Stimulated activated naive CD8-positive, alpha-beta T cell treated with anti-CD3 and anti-CD28 coated beads, Interleukin-15, Interleukin-2, amounts not matched to agents 100 ng/mL and 50 ng/mL, for 24 hours (primary cell): ENCODE data around the gene SPARC.
"Not testable (repeated sequence)": the region's sequence is repeated elsewhere in the genome, so short reads cannot be mapped to it uniquely, and the experiment has no call there.

ENCODE experiments used
- H3K27ac Mint-ChIP-seq: one replicate; pipeline ENCODE4 v1.8.0; 2021; ENCODE audit warnings: mild to moderate bottlenecking, mixed read lengths
- H3K27me3 Mint-ChIP-seq: one replicate; pipeline ENCODE4 v1.8.0; 2021; ENCODE audit warnings: mixed read lengths
- H3K36me3 Mint-ChIP-seq: one replicate; pipeline ENCODE4 v1.8.0; 2021; ENCODE audit warnings: low read depth, mixed read lengths
- H3K4me1 Mint-ChIP-seq: one replicate; pipeline ENCODE4 v1.8.0; 2021; ENCODE audit warnings: low read depth, mixed read lengths
- H3K4me3 Mint-ChIP-seq: one replicate; pipeline ENCODE4 v1.8.0; 2021; ENCODE audit warnings: mild to moderate bottlenecking, mixed read lengths
- H3K9me3 Mint-ChIP-seq: one replicate; pipeline ENCODE4 v1.8.0; 2021; ENCODE audit warnings: mixed read lengths

Gene SPARC

DNA sequence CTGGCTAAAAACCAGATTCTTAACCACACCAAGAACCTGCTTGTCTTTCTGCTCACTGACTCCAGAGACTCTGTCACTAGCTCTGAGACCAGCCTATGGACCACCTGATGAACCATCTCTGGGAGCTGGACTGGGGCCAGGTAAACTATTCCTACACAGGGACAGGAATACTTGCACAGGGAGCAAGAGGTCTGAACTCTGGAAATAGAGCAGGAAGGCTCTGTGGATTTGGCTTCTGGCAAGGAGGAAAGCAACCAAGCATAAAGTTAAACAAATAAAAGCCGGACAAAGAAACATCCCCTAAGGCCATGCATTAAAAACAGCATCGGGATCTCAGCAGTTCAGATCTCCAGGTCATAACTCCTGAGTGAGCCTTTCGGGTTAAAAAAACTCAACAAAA, 5.6 kb upstream of the SPARC start:
- Mint-ChIP-seq H3K9me3 (no peaks in the 10 kb centered on the region), H3K27ac (no peak overlapping the region), H3K4me3 (no peak overlapping the region), H3K27me3 (peaks cover 20% of the 10 kb centered on the region), H3K4me1 (no peaks in the 10 kb centered on the region), H3K36me3 (no peaks in the 10 kb centered on the region)

- no peaks in the 10 kb centered on the region for H3K9me3 Mint-ChIP-seq
- H3K36me3 Mint-ChIP-seq: no peaks in the 10 kb centered on the region
- peaks cover 26% of the 10 kb centered on the region for H3K27me3 Mint-ChIP-seq
- H3K4me1 Mint-ChIP-seq: peaks cover 4% of the 10 kb centered on the region
- H3K4me3 Mint-ChIP-seq: no peak overlapping the region
- no peak overlapping the region for H3K27ac Mint-ChIP-seq
Measured at GRCh38 chr5:151691706-151692105, 5.0 kb upstream of the SPARC start.

DNA sequence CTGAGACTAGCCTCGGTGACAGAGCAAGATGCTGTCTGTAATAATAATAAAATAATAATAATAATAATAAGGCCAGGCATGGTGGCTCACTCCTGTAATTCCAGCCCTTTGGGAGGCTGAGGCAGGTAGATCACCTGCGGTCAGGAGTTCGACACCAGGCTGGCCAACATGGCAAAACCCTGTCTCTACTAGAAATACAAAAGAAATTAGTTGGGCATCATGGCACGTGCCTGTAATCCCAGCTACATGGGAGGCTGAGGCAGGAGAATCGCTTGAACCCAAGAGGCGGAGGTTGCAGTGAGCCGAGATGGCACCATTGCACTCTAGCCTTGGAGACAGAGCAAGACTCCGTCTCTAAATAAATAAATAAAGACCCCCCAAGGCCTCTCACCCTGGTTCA, 2.9 kb upstream of the SPARC start:
- not testable (repeated sequence) for H3K9me3 Mint-ChIP-seq, H3K36me3 Mint-ChIP-seq, H3K27ac Mint-ChIP-seq, H3K4me3 Mint-ChIP-seq
- H3K4me1 Mint-ChIP-seq: peaks cover 12% of the 10 kb centered on the region
- peaks cover 42% of the 10 kb centered on the region for H3K27me3 Mint-ChIP-seq

- H3K27ac Mint-ChIP-seq: no peak overlapping the region
- H3K27me3 Mint-ChIP-seq: peaks cover 47% of the 10 kb centered on the region
- no peak overlapping the region for H3K4me3 Mint-ChIP-seq
- no peaks in the 10 kb centered on the region for H3K9me3 Mint-ChIP-seq
- no peaks in the 10 kb centered on the region for H3K36me3 Mint-ChIP-seq
- peaks cover 12% of the 10 kb centered on the region for H3K4me1 Mint-ChIP-seq
Measured at GRCh38 chr5:151688436-151688835, 1.7 kb upstream of the SPARC start.

- Mint-ChIP-seq H3K4me1 (peaks cover 12% of the 10 kb centered on the region), H3K4me3 (peak overlapping the region; percentile 55), H3K27ac (no peak overlapping the region), H3K9me3 (no peaks in the 10 kb centered on the region), H3K27me3 (peaks cover 43% of the 10 kb centered on the region), H3K36me3 (no peaks in the 10 kb centered on the region)
Measured at GRCh38 chr5:151685749-151686673, 704 bp downstream of the SPARC start.

DNA sequence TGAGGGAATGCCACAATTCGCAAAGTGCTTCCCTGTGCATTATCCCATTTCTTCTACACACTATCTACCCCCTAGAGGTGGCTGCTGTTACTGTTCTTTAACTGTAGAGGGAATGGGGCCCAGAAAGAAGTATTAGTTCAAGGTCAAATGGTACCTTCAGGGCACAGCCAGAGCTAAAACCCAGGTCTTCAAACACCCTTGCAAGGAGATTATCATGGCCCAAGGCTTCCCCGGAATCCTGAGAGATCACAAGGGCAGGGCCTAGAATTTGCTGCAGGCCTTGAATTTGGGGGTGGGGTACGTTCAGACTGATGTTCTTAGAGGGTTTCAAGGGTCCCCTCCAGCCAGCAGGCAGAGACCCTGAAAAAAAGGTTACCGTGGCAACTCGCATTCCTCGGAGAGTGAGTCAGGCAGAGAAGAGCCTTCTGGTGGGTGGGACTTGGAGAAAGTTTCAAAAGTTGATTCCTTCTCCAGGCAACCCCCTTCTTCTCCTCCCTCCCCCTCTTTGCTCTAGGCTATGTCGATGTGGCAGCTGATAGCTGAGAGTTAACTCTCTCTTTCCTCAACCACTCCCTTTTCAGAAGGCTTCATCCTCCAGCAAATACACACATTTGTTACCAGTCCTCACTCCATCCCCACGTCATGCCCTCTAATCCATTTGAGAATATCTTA, 1.9 kb downstream of the SPARC start:
- Mint-ChIP-seq H3K4me1 (peaks cover 12% of the 10 kb centered on the region), H3K27ac (no peak overlapping the region), H3K4me3 (no peak overlapping the region), H3K27me3 (peaks cover 43% of the 10 kb centered on the region), H3K9me3 (no peaks in the 10 kb centered on the region), H3K36me3 (no peaks in the 10 kb centered on the region)

GRCh38 chr5:151683986-151684588, 2.6 kb downstream of the SPARC start:
- H3K9me3 Mint-ChIP-seq: no peaks in the 10 kb centered on the region
- H3K27ac Mint-ChIP-seq: no peak overlapping the region
- peaks cover 12% of the 10 kb centered on the region for H3K4me1 Mint-ChIP-seq
- no peak overlapping the region for H3K4me3 Mint-ChIP-seq
- H3K27me3 Mint-ChIP-seq: peaks cover 43% of the 10 kb centered on the region
- H3K36me3 Mint-ChIP-seq: no peaks in the 10 kb centered on the region

GRCh38 chr5:151683444-151683843, 3.3 kb downstream of the SPARC start:
- Mint-ChIP-seq H3K36me3 (no peaks in the 10 kb centered on the region), H3K4me1 (peaks cover 12% of the 10 kb centered on the region), H3K9me3 (no peaks in the 10 kb centered on the region), H3K4me3 (no peak overlapping the region), H3K27ac (no peak overlapping the region), H3K27me3 (peaks cover 37% of the 10 kb centered on the region)

DNA sequence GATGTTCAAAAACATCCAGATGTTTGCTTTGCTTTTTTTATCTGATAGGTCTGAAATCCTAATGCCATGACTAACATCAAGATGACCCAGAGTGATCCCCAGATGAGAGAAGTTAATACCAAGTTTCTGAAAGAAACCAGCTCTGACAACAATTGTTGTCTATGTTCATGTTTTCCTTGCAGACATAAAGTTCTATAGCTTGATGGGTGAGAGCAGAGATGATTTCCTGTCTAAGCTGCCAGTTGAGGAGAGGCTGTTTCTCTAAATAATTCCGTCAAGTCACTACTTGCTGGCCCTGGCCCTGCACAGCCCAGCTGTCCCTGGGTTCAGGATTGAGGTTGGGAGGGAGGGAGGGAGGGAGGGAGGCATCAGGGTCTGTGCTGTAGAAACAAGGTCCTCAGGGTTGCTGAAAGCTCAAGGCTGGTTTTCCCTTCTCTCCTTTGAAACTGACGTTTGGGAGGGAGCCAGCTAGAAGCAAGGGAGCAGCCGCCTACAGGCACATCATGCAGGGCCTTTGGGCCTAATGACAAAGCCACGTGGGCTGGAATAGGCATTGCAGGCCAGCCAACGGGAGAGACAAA, 3.9 kb downstream of the SPARC start:
- Mint-ChIP-seq H3K4me3 (no peak overlapping the region), H3K27me3 (peaks cover 33% of the 10 kb centered on the region), H3K27ac (no peak overlapping the region), H3K4me1 (peaks cover 12% of the 10 kb centered on the region), H3K36me3 (no peaks in the 10 kb centered on the region), H3K9me3 (no peaks in the 10 kb centered on the region)

DNA sequence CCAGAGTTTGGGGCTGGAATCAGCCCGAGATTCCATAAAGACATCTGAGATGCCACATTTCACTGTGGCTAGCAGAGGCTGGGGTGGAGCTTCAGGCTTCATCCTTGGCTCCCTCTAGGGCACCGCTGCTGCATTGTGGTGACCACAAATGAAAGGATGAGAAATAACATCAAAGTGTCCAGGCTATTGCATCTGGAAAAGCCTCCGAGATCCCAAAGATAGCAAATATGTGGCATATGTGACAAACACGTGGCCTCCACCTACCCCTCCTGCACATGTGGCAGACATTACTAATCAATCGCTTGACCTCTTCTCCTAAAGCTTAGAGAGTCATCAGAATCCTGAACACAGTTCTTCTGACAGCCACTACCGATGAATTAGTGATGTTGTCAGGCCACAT, 4.5 kb downstream of the SPARC start:
- H3K4me3 Mint-ChIP-seq: no peak overlapping the region
- H3K27me3 Mint-ChIP-seq: peaks cover 30% of the 10 kb centered on the region
- H3K27ac Mint-ChIP-seq: no peak overlapping the region
- no peaks in the 10 kb centered on the region for H3K36me3 Mint-ChIP-seq
- H3K4me1 Mint-ChIP-seq: peaks cover 12% of the 10 kb centered on the region
- no peaks in the 10 kb centered on the region for H3K9me3 Mint-ChIP-seq

- no peak overlapping the region for H3K4me3 Mint-ChIP-seq
- peaks cover 17% of the 10 kb centered on the region for H3K27me3 Mint-ChIP-seq
- H3K4me1 Mint-ChIP-seq: peaks cover under 1% of the 10 kb centered on the region
- no peaks in the 10 kb centered on the region for H3K9me3 Mint-ChIP-seq
- H3K27ac Mint-ChIP-seq: no peak overlapping the region
- no peaks in the 10 kb centered on the region for H3K36me3 Mint-ChIP-seq
Measured at GRCh38 chr5:151680944-151681427, 5.7 kb downstream of the SPARC start.

GRCh38 chr5:151680156-151680505, 6.6 kb downstream of the SPARC start:
- H3K4me1 Mint-ChIP-seq, H3K9me3 Mint-ChIP-seq, H3K4me3 Mint-ChIP-seq, H3K27ac Mint-ChIP-seq, H3K36me3 Mint-ChIP-seq: not testable (repeated sequence)
- H3K27me3 Mint-ChIP-seq: peaks cover 11% of the 10 kb centered on the region

DNA sequence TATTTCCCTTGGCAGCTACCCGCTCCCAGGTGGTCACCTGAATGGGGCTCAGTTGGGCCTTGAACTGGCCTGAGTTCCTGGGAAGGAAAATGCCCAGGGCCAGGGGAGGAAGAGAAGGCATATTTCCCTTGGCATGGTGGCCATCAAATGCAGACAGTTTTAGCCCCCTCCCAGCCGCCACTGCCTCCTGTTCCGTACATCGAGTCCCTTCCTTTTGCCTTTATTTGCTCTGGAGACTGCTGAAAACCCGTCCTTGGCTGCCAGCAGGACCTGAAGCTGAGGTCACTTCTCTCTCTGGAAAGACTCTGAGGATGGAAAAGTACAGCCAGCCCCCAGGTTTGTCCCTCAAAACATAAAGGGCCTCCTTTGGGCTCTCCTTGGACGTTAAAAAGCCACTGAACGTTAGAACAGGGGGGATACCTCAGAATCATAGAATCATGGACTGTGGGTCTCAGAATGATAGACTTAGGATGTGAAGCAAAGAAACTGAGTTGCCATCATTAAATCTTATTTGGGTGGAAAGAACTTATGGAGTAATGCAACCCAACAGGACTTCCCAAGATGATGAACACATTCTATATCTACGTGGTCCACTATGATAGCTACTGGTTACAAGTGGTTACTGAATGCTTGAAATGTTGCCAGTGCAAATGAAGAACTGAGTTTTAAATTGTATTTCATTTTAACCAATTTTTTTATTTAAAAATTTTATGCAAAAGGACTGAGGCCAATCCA, 7.1 kb downstream of the SPARC start:
- Mint-ChIP-seq H3K27me3 (peaks cover 8% of the 10 kb centered on the region), H3K36me3 (no peaks in the 10 kb centered on the region), H3K4me3 (no peak overlapping the region), H3K4me1 (no peaks in the 10 kb centered on the region), H3K9me3 (no peaks in the 10 kb centered on the region), H3K27ac (no peak overlapping the region)

DNA sequence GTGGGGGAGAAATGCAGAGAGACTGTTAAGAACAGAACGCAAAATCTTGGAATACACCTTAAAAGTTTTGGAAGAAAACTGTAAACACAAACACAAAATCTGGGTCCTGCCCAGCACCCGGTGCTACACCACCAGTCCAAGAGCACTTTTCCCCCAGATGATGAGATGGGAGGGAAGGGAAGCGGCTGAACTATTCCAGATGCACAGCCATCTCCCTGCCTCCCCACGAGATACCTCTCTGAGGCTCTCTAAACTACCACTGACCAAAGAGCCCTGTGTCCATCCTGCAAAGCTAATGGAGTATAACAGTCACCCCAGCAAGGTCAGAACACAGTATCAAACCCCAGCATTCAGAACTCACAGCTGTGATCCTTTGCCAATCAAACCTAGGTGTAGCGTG, 8.0 kb downstream of the SPARC start:
- Mint-ChIP-seq H3K9me3 (no peaks in the 10 kb centered on the region), H3K4me3 (no peak overlapping the region), H3K27ac (no peak overlapping the region), H3K36me3 (no peaks in the 10 kb centered on the region), H3K27me3 (peaks cover 6% of the 10 kb centered on the region), H3K4me1 (no peaks in the 10 kb centered on the region)
